Fibroblast of peridontal ligament (primary cell): Measurements from ENCODE around the gene CYP2J2.
"Not testable (repeated sequence)": the region's sequence is repeated elsewhere in the genome, so short reads cannot be mapped to it uniquely, and the experiment has no call there.

Experiments
- DNase-seq: peaks from one replicate; pipeline ENCODE4 v3.0.0-alpha.2; 2010; ENCODE audit errors: extremely low read depth

Gene CYP2J2

GRCh38 chr1:59919746-59920145 is 6.8 kb downstream of the CYP2J2 start:
- DNase-seq = no peak

GRCh38 chr1:59917785-59918180 is 8.8 kb downstream of the CYP2J2 start:
- no peak for DNase-seq

GRCh38 chr1:59917026-59917784 is 9.4 kb downstream of the CYP2J2 start:
- DNase-seq = no peak

GRCh38 chr1:59915516-59915915 is 11.1 kb downstream of the CYP2J2 start:
- no peak for DNase-seq

GRCh38 chr1:59914791-59915286 is 11.7 kb downstream of the CYP2J2 start:
- not testable (repeated sequence) for DNase-seq

GRCh38 chr1:59908682-59909081 is 17.9 kb downstream of the CYP2J2 start:
- no peak for DNase-seq

GRCh38 chr1:59908084-59908483 is 18.5 kb downstream of the CYP2J2 start:
- no peak for DNase-seq

- no peak for DNase-seq
Observed at GRCh38 chr1:59906931-59907330, 19.6 kb downstream of the CYP2J2 start.

GRCh38 chr1:59903141-59903754 is 23.3 kb downstream of the CYP2J2 start:
- peak; percentile 41 for DNase-seq

- DNase-seq = peak; percentile 15
Observed at GRCh38 chr1:59901770-59902388, 24.7 kb downstream of the CYP2J2 start.

GRCh38 chr1:59900640-59901039 is 25.9 kb downstream of the CYP2J2 start:
- no peak for DNase-seq

GRCh38 chr1:59898927-59899326 is 27.6 kb downstream of the CYP2J2 start:
- no peak for DNase-seq

- no peak for DNase-seq
Observed at GRCh38 chr1:59897165-59897564, 29.4 kb downstream of the CYP2J2 start.

GRCh38 chr1:59892841-59893811 is 33.4 kb downstream of the CYP2J2 start:
- DNase-seq = no peak

- DNase-seq = no peak
Observed at GRCh38 chr1:59885160-59885832, 41.3 kb downstream of the CYP2J2 start.

GRCh38 chr1:59880735-59881134 is 45.8 kb downstream of the CYP2J2 start:
- DNase-seq = peak; percentile 5

- no peak for DNase-seq
Observed at GRCh38 chr1:59879996-59880505, 46.5 kb downstream of the CYP2J2 start.

- peak; percentile 71 for DNase-seq
Observed at GRCh38 chr1:59879574-59879973, 47.0 kb downstream of the CYP2J2 start.

GRCh38 chr1:59878370-59878769 is 48.2 kb downstream of the CYP2J2 start:
- no peak for DNase-seq

GRCh38 chr1:59877108-59877682 is 49.4 kb downstream of the CYP2J2 start:
- DNase-seq = no peak
